ENCODE results near the gene POR. TPM values are rescaled to one million over a fixed set of nuclear protein-coding genes. Genes with fewer than 3 reads are reported as not detected.

The POR gene
- total and polyA plus RNA-seq, 2 of the 8 experiments (the other 6 are each of a cell fraction or from before 2014, with no cell fraction given), result 98.7 to 144 TPM

DNA sequence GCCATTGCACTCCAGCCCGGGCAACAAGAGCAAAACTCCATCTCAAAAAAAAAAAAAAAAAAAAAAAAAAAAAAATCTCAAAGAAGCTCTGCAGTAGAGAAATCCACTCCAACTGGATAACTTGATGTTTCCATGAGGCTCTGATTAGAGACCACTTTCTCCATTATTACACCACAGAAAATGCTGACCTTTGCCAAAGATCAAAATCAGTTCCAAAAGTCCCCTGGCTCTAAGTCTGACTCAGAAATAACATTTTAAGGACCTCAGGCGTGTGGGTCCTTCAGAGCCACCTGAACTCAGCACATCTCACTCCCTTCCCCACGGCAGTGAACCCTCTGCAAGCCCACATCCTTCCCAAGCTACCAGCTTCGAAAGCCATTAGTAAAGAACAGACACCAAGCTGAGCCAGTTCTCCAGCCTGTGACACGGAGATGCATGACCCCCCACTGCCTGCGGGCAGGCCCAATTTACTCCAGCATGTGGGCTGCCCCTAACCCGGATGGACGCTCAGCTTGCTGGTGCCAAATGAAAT is 93.3 kb downstream of the POR start:
- WGBS, 2 experiments (ENCODE audit: extremely low coverage in 1 of 2, insufficient coverage in 1 of 2, insufficient read length in 1 of 2, insufficient replicate concordance in 2 of 2, low coverage in 1 of 2, low lambda C conversion rate in 2 of 2, missing lambda C conversion rate in 1 of 2), result 70% methylated on average over 8 of the region's 8 CpGs; no CpG with 5 or more reads in 1 of the 2 experiments
- Histone ChIP-seq H4K91ac (replicated peaks; ENCODE audit: insufficient read length, low read length) (no peak overlapping the region), H3K9me3 (ENCODE audit: insufficient read depth in 2 of 2, low read depth in 1 of 2, low read length in 1 of 2) (no peaks in the 10 kb centered on the region), H2BK12ac (ENCODE audit: low read depth, low read length) (no peak overlapping the region), H3K36me3 (ENCODE audit: control insufficient read depth in 2 of 4, insufficient read depth in 4 of 4, low read length in 3 of 4) (peaks cover 0 to 3% (median 0%) of the 10 kb centered on the region in 4 experiments; a peak in 1 of 8 replicates), H2BK20ac (ENCODE audit: low read length) (peak overlapping the region; percentile 32; the same call in 1 of the 2 replicates), H2BK5ac (ENCODE audit: low read depth, low read length) (no peak overlapping the region), H3K4me2 (ENCODE audit: insufficient read depth in 1 of 2, low read depth in 2 of 2, low read length in 2 of 2) (no peak overlapping the region), H2BK120ac (replicated peaks; ENCODE audit: low read depth, low read length) (no peak overlapping the region), H4K8ac (ENCODE audit: extremely low read depth, insufficient read depth, low read length) (no peak overlapping the region), H3K4me3 (ENCODE audit: extremely low read depth in 1 of 4, insufficient read depth in 2 of 4, low read depth in 3 of 4, low read length in 4 of 4) (no peak overlapping the region), H3K23me2 (ENCODE audit: low read depth, low read length) (no peaks in the 10 kb centered on the region), H2BK15ac (ENCODE audit: low read length) (peak overlapping the region; percentile 81; the same call in 1 of the 2 replicates), H2AFZ (ENCODE audit: low read length) (no peak overlapping the region), H3K4ac (replicated peaks; ENCODE audit: insufficient read length, low read depth, low read length) (no peak overlapping the region), H3K56ac (replicated peaks; ENCODE audit: insufficient read length, low read depth, low read length) (no peak overlapping the region), H4K5ac (ENCODE audit: insufficient read length, low read depth, low read length) (no peak overlapping the region), H3K18ac (ENCODE audit: extremely low read depth, low read length) (no peak overlapping the region), H3K9ac (replicated peaks in 1 of 4; ENCODE audit: extremely low read depth in 1 of 4, low read depth in 3 of 4, low read length in 3 of 4) (0 out of 7 replicates have a peak overlapping the region, but pooled peaks of 1 of the 4 experiments have one; percentile 32), H2AK5ac (ENCODE audit: low read depth, low read length) (no peak overlapping the region), H3K14ac (ENCODE audit: insufficient read length) (no peak overlapping the region), H3K79me2 (ENCODE audit: control insufficient read depth in 1 of 2, insufficient read depth in 2 of 2, low read length in 2 of 2) (no peaks in the 10 kb centered on the region), H4K20me1 (replicated peaks in 1 of 2; ENCODE audit: control insufficient read depth in 1 of 2, insufficient read depth in 2 of 2, low read length in 2 of 2) (no peaks in the 10 kb centered on the region), H3K23ac (ENCODE audit: insufficient read length) (no peak overlapping the region), H3K79me1 (ENCODE audit: low read depth, low read length) (no peaks in the 10 kb centered on the region), H3K27ac (ENCODE audit: low read depth, low read length) (no peak overlapping the region), H3K27me3 (replicated peaks in 1 of 4; ENCODE audit: control insufficient read depth in 3 of 4, extremely low read depth in 1 of 4, insufficient read depth in 3 of 4, low read length in 3 of 4) (no peaks in the 10 kb centered on the region), H3K4me1 (replicated peaks in 1 of 4; ENCODE audit: control insufficient read depth in 3 of 4, insufficient read depth in 4 of 4, low read length in 3 of 4) (no peaks in the 10 kb centered on the region)
- ChIA-PET CTCF (ENCODE audit: partially characterized antibody) (interaction anchor here (1.0 to 5.3 kb wide), 3 partner anchors 10 to 12 kb away, joined by 3 to 43 read pairs (median 3); no protein-coding TSS in a partner anchor), POLR2A (ENCODE audit: partially characterized antibody) (no interaction called here)
- FAIRE-seq, result no peak
- no peak for DNase-seq (ENCODE audit: low read depth in 1 of 2, low spot score in 2 of 2)
- no peak for TF ChIP-seq CTBP2 (IDR thresholded peaks at IDR 0.05; ENCODE audit: borderline replicate concordance, insufficient read depth, insufficient read length, low read length)
- no peak for TF ChIP-seq SIX5 (IDR thresholded peaks at IDR 0.05; ENCODE audit: low read depth, low read length)
- TF ChIP-seq YY1 (IDR thresholded peaks at IDR 0.05; ENCODE audit: low read depth, low read length), result no peak
- TF ChIP-seq SIRT6 (IDR thresholded peaks at IDR 0.05; ENCODE audit: low read length), result no peak
- no peak for TF ChIP-seq CBX5 (IDR thresholded peaks at IDR 0.05; ENCODE audit: low read depth, low read length)
- TF ChIP-seq TCF12 (IDR thresholded peaks at IDR 0.05; ENCODE audit: low read depth, low read length), result no peak
- no peak for TF ChIP-seq EZH2 (IDR thresholded peaks at IDR 0.05; ENCODE audit: low read depth, low read length, severe bottlenecking)
- TF ChIP-seq POLR2A (IDR thresholded peaks at IDR 0.05; ENCODE audit: control extremely low read depth in 1 of 2, low read depth in 2 of 2, low read length in 2 of 2), result no peak
- TF ChIP-seq, protein P1, sequence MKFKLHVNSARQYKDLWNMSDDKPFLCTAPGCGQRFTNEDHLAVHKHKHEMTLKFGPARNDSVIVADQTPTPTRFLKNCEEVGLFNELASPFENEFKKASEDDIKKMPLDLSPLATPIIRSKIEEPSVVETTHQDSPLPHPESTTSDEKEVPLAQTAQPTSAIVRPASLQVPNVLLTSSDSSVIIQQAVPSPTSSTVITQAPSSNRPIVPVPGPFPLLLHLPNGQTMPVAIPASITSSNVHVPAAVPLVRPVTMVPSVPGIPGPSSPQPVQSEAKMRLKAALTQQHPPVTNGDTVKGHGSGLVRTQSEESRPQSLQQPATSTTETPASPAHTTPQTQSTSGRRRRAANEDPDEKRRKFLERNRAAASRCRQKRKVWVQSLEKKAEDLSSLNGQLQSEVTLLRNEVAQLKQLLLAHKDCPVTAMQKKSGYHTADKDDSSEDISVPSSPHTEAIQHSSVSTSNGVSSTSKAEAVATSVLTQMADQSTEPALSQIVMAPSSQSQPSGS (IDR thresholded peaks at IDR 0.05; ENCODE audit: low read length), result no peak
- no peak for TF ChIP-seq RFX5 (IDR thresholded peaks at IDR 0.05; ENCODE audit: borderline replicate concordance, low read depth, low read length)
- no peak for TF ChIP-seq ZNF274 (IDR thresholded peaks at IDR 0.05; ENCODE audit: borderline replicate concordance, extremely low read depth, low read length)
- no peak for TF ChIP-seq TBP (IDR thresholded peaks at IDR 0.05; ENCODE audit: low read depth, low read length)
- TF ChIP-seq PHF8 (conservative IDR thresholded peaks at IDR 0.05; ENCODE audit: low read depth, low read length), result no peak
